MM.1S (cell line): ENCODE data around the gene L3MBTL4.

Experiments used
- CTCF ChIP-seq: fragments of 300-600 bp; sonication (generic); IDR thresholded peaks from 2 replicates; pipeline ENCODE4 v1.5.1; 2016; ENCODE audit warnings: antibody characterized with exemption, low read length, mixed read lengths
- EZH2 ChIP-seq: fragments of 300-600 bp; sonication (generic); optimal IDR thresholded peaks from 2 replicates; pipeline ENCODE3; 2017; ENCODE audit warnings: low read depth, mild to moderate bottlenecking, antibody characterized with exemption, low read length, mixed read lengths

GRCh38 chr18:6055711-6056110 lies 359.0 kb downstream of the L3MBTL4 start:
- TF ChIP-seq EZH2 = no peak
- TF ChIP-seq CTCF = no peak
